H1 (cell line): ENCODE measurements around the gene NPAT. TPM values are rescaled to one million over a fixed set of nuclear protein-coding genes. Genes with fewer than 3 reads are reported as not detected.

ENCODE experiments used
- ASH2L ChIP-seq: fragments of 200-600, 300-600 bp; sonication (generic); IDR thresholded peaks from one replicate; pipeline ENCODE4 v1.7.1; 2017; ENCODE audit warnings: low read length
- EGR1 ChIP-seq: IDR thresholded peaks from 2 replicates; pipeline ENCODE4 v1.6.1; 2011; ENCODE audit warnings: low read depth, low read length, borderline replicate concordance
- HDAC2 ChIP-seq, 2 experiments: fragments of 300-600 bp in 1 of 2; sonication (generic) in 1 of 2; IDR thresholded peaks; 2 replicates each; pipeline ENCODE4 v1.6.1; 2011 to 2012; ENCODE audit warnings: low read depth in 2 of 2, low read length in 2 of 2, mild to moderate bottlenecking in 2 of 2, moderate library complexity in 2 of 2, borderline replicate concordance in 1 of 2, inconsistent platforms in 1 of 2
- SRF ChIP-seq: IDR thresholded peaks from 2 replicates; pipeline ENCODE4 v1.6.1; 2011; ENCODE audit warnings: mild to moderate bottlenecking, low read depth, low read length, moderate library complexity
- polyA plus RNA-seq, 7 experiments: library from polyadenylated mRNA; depleted of rRNA in 3 of 7; stranded (reverse) in 5 of 7; unstranded in 2 of 7; fragments of >200 nt in 5 of 7; fragments of 200-250 nt in 2 of 7; gene quantifications; 1 replicate in 5 of 7; 2 replicates in 1 of 7; 4 replicates in 1 of 7; pipeline versions ENCODE4 v1.2.1 to v1.2.3, GENCODE V29; 2011 to 2013; ENCODE audit warnings: missing spikeins in 2 of 7, mixed read lengths in 2 of 7
- total RNA-seq: library from RNA; stranded (reverse); fragmentation: NEBNext Ultra II Directional; extraction: Animal tissue kit (Norgen Biotek cat#: 25700); gene quantifications from 2 replicates; pipeline ENCODE4 v1.2.1, GENCODE V29; 2021

The NPAT gene
- total and polyA plus RNA-seq, 2 of the 8 experiments (the other 6 are each of a cell fraction or from before 2014, with no cell fraction given), result 4.6 to 23.4 TPM

DNA sequence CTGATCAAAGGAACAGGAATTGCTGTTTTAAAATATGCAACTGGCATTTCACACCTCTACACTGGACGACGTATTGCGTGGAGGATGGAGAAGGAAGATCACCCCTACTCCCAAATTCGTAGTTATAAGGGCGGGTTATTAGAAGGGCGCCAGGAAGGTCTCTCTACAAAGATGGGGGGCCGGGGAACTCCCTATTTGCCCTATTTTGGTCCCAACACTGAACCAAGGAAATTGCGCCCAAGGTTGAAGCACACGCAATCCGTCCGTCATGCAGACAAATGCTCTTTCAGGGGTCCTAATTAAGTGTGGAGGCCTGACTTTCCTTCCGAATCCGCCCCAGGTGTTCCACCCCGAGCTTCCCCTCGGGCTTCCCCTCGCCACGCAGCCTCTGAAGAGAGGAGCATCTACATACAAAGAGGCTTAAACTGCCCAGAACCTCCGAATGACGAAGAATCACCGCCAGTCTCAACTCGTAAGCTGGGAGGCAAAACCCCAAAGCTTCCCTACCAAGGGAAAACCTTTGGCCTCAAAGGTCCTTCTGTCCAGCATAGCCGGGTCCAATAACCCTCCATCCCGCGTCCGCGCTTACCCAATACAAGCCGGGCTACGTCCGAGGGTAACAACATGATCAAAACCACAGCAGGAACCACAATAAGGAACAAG is 396 bp downstream of the NPAT start (continued):
- TF ChIP-seq SRF, result no peak
- 0 out of 4 replicates have a peak, but pooled peaks of 1 of the 2 experiments have one; percentile 5 for TF ChIP-seq HDAC2 (IDR thresholded peaks at IDR 0.05; ENCODE audit: borderline replicate concordance in 1 of 2, low read depth in 2 of 2, low read length in 2 of 2)
- no peak for TF ChIP-seq EGR1
- TF ChIP-seq ASH2L, result peak; percentile 6
